CD4-positive, alpha-beta T cell treated with Interleukin-15 for 1 hour (primary cell): ENCODE results near the gene RAB40A.

ENCODE experiments used
- DNase-seq: peaks from one replicate; pipeline ENCODE4 v3.0.0-alpha.2; 2020

RAB40A gene

GRCh38 chrX:103460001-103460755 lies 59.1 kb downstream of the RAB40A start:
- peak; percentile 66 for DNase-seq

- DNase-seq, result no peak
Measured at GRCh38 chrX:103453655-103454054, 65.6 kb downstream of the RAB40A start.
